ENCODE results near the gene NPY5R.

GRCh38 chr4:163295138-163295537, 48.6 kb upstream of the NPY5R start:
- TF ChIP-seq CTCF (optimal IDR thresholded peaks at IDR 0.05 in 1 of 3, IDR thresholded peaks at IDR 0.05 in 1 of 3, conservative IDR thresholded peaks at IDR 0.05 in 1 of 3; ENCODE audit: extremely low read depth in 1 of 3, insufficient read depth in 2 of 3, low read length in 3 of 3) (no peak), EZH2 (IDR thresholded peaks at IDR 0.05; ENCODE audit: low read length) (no peak)
